ENCODE results near the gene LILRA1.
"Not testable (repeated sequence)": the region's sequence is repeated elsewhere in the genome, so short reads cannot be mapped to it uniquely, and the experiment has no call there.

The LILRA1 gene

DNA sequence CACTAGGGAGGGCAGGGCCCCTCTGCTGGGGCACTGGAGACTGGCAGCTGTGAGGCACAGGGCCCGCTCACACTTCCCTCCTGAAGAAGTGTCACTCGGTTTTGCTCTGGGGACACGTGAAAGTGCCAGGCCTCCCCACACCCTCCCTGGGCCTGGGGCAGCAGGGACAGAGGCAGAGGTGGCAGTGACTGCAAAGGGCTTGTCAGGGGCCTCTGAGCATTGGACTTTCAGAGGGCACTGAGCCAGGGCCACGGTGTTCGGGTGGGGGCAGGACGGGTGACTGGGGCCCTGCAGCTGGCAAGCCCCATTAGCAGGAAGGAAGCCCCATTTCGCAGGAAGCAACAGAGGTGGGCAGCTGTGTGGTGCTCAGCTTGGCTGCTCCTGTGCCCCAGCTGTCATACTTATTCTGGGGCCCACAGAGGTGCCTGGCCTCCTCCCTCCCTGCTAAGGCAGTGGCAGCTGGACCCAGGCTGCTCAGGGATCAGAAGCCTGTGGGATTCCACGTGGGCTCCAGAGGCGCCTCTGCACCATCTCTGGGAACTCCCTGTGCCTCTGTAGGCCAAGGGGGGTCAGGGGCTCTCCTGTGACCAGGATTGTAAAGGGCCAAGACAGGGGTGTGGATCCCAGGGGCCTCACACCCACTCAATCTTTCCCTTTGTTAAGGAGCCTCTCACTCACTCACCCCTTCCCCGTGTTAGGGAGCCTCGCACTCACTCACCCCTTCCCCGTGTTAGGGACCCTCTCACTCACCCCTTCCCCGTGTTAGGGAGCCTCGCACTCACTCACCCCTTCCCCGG lies 31.7 kb downstream of the LILRA1 start:
- DNase-seq (ENCODE audit: low spot score): not testable (repeated sequence)

DNA sequence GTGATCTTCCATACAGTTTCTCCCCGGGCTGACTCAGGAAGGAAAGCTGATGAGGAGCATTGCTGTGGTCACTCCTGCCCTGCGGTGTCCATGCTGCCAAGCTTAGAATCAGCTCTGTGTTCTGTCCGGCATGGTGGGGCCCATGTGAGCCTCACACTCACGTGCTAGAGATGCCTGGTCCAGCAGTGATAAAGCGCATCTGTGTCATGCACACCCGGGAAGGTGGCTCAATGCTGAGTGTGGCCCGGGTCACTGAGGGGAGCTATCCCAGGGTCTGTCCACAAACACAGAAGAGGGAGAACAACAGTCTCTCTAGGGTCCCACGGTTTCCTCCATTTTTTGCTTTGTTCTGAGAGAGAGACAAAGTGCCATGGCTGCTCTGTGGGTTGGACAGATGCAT lies 33.3 kb downstream of the LILRA1 start:
- no peak for DNase-seq (ENCODE audit: low spot score)

DNA sequence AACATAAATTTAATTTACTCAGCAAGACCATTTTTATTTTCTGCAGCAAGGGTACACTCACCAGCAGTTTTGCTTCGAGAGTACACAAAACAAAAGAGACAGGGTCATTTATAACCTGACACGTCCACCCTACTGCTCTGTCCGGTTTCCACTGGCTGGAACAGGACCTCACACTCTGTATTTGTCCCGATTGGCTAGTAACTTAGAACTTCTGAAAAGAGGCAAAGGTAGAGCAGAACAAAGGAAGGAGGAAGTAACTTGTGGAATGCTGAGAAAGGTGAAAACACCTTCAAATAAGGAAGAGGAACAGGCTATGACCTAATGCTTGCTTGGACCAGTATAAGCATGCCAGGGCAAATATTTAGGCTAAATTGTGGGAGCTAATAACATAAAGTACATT lies 34.5 kb downstream of the LILRA1 start:
- not testable (repeated sequence) for DNase-seq (ENCODE audit: low spot score)

DNA sequence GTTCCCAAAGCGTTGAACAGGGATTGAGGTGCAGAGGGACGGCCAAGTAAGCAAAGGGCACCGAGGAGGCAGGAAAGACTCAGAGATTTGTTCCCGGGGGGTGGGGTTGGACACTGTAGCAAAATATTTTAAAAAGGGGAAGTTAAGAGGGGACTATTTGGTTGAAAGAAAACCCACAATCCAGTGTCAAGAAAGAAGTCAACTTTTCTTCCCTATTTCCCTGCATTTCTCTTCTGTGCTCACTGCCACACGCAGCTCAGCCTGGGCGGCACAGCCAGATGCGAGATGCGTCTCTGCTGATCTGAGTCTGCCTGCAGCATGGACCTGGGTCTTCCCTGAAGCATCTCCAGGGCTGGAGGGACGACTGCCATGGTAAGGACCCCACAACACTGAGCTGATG lies 36.8 kb downstream of the LILRA1 start, which contains the start of gene LILRB1:
Gene LILRB1, plus strand, starts transcription at position 223 of the 400 bp plus-strand sequence. CDS start 590 bp downstream, outside the sequence.
- not testable (repeated sequence) for DNase-seq (ENCODE audit: low spot score)

DNA sequence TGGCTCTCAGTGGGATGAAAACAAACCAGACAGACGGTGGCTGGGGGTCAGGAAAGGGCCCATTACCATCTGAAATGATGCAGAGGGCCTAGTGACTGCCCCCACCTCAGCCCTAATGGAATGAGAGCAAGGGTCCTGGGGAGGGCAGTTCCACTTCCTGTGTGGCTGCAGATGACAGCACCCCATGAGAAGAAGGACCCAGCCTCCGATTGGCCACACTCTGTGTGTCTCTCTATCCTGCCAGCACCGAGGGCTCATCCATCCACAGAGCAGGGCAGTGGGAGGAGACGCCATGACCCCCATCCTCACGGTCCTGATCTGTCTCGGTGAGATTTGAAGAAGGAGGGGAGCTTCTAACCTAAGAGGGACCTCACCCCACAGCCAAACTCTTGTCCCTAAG lies 37.4 kb downstream of the LILRA1 start:
- no peak for DNase-seq (ENCODE audit: low spot score)

DNA sequence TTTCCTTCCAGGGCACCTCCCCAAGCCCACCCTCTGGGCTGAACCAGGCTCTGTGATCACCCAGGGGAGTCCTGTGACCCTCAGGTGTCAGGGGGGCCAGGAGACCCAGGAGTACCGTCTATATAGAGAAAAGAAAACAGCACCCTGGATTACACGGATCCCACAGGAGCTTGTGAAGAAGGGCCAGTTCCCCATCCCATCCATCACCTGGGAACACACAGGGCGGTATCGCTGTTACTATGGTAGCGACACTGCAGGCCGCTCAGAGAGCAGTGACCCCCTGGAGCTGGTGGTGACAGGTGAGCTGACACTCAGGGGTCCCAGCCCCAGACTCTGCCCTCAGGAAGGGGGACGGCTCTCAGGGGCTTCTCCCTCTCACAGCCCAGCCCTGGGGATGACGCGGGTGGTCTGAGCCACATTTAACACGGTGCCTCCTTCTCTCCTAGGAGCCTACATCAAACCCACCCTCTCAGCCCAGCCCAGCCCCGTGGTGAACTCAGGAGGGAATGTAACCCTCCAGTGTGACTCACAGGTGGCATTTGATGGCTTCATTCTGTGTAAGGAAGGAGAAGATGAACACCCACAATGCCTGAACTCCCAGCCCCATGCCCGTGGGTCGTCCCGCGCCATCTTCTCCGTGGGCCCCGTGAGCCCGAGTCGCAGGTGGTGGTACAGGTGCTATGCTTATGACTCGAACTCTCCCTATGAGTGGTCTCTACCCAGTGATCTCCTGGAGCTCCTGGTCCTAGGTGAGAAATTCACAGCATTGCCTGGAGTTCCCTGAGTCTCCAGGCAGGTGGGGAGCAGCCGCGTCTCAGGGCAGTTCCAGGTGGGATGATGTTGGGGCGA lies 38.3 kb downstream of the LILRA1 start:
- DNase-seq (ENCODE audit: low spot score): not testable (repeated sequence)

DNA sequence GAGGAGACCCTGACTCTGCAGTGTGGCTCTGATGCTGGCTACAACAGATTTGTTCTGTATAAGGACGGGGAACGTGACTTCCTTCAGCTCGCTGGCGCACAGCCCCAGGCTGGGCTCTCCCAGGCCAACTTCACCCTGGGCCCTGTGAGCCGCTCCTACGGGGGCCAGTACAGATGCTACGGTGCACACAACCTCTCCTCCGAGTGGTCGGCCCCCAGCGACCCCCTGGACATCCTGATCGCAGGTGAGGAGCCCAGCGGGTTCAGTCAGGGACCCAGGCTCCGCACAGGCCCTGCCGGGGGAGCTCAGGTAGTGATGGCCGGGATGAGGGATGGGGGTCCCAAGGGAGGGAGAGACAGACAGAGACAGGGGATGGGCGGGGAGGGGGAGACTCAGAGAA lies 39.1 kb downstream of the LILRA1 start:
- not testable (repeated sequence) for DNase-seq (ENCODE audit: low spot score)

DNA sequence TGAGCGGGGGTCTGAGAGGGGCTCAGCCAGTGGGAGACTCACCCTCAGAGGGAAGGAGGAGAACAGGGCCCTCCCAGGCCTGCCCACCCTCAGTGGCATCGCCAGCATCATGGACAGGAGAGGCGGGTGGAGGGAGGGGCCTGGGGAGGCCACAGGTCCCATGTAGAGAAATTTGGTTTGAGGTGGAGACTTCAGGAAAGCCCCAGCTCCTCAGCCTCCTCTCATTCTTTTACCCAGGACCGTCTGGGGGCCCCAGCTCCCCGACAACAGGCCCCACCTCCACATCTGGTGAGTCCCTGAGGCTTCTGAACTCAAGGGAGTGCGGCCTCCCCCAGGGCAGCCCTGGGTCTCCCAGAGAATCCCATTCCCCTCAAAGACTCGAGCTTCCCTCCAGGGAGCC lies 40.0 kb downstream of the LILRA1 start:
- DNase-seq (ENCODE audit: low spot score): no peak

DNA sequence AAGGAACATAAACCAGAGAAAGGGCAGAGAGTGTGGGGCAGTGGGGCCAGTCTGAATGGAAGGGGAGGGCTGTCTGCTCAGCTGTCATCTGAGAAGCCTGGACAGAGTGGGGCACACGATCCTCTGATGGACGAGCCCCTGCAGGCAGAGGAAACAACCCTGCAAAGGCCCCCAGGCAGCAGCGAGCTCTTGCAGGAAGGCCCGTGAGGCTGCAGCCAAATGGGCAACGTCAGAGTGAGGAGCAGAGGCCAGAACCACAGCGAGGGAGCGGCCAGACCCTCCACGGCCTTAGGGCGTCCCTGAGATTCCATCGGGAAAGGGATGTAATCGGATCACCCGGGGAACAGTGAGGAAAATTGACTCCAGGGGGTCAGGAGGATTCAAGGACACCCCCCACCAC lies 42.6 kb downstream of the LILRA1 start:
- not testable (repeated sequence) for DNase-seq (ENCODE audit: low spot score)

DNA sequence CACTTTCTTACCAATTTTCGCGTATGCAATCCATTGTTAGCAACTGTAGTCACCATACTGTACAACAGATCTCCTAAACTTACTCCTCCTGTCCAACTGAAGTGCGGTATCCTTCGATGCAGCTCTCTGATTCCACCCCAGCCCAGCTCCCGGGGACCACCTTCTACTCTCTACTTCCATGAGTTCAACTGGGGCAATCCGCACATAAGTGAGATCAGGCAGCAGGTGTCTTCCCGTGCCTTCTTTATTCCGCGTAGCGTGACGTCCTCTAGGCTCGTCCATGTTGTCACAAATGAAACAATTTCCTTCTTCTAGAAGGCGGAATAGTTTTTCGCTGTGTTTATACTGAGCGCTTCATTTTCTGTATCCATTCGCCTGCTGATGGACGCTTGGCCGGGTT lies 45.3 kb downstream of the LILRA1 start:
- DNase-seq (ENCODE audit: low spot score): no peak

DNA sequence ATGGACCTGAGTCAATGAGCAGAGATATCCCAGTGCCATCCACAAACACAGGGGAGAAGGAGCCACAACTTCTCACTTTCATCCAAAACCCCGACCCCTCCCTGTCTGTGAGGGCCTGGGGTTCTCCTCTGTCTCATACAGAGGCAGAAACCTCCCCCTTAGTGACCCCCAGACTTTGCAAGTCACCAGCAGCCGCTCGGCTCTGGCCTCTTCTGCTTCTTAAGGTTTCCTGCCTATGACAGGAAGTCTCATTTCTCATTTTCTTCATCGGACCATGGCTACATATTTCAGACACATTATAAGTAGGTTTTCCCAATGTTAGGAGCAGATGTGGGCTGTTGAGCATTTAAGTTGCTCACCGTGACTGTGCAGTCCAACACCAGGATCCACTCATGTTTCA lies 49.5 kb downstream of the LILRA1 start:
- not testable (repeated sequence) for DNase-seq (ENCODE audit: low spot score)

DNA sequence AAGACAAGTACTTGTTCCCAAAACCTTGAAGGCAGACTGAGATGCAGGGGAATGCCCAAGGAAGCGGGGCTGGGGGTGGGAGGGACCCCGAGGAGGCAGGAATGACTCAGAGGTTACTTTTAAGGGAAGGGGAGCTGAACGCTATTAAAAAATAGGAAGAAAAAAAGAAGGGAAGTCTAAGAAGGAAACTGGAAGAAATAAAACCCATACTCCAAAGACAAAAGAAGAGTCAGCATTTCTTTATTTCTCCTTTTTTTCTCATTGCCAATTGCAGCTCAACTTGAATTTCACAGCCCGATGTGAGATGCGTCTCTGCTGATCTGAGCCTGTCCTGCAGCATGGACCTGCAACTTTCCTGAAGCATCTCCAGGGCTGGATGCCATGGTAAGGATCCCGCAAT lies 50.2 kb downstream of the LILRA1 start:
- DNase-seq (ENCODE audit: low spot score): not testable (repeated sequence)

DNA sequence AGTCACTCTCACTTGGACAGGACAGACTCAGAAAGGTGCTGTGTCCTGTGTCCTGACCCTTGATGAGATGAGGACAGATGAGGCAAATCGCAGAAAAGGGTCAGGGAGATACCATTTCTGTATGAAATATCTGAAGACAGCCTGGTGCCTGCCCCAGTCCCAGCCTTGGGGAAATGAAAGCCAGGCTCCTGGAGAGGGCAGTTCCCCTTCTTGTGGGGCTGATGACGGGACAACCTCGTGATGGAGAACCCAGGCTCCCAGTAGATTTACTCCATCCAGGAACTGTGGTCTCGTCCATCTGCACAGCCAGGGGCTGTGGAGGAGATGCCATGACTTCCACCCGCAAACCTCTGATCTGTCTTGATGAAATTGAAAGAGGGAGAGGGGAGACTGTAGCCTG lies 50.6 kb downstream of the LILRA1 start:
- DNase-seq (ENCODE audit: low spot score): no peak

DNA sequence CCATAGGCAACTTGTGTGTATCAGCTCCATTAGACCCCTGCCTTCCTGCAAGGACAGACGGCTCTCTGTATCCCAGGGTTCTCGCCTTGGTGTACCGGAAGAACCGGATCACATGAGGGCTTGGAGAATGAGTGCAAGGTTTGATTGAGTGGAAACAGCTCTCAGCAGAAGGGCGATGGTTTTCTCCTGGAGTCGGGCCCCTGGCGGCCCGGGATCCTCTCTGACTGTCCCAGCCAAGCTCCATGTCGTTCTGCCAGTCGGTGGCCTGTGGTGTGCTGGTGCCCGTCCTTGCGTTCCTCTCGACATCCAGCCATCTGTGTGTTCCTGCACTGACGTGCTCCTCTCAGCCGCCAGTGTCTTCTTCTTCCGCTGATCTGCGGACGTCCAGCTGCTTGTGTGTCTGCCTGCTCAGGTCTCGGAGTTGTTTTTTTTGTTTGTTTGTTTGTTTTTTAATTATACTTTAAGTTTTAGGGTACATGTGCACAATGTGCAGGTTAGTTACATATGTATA lies 53.0 kb downstream of the LILRA1 start:
- DNase-seq (ENCODE audit: low spot score): no peak

DNA sequence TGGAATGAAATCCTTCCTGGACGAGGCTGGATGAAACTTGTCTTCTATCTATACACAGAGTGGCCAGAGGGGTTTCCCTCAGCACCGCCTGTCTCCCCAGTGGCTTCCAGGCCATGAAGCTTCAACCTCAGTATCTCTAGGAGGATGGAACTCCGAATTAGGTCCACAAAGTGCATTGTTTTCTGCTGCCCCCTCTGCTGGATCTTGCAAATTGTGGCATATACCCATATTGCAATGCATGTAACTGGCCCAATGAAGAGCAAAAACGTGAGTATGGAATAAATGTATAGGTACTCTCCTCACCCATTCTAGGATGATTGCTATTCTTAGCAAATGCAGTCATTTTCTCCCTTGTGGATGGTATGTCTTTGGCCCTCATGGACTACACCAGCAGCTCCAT lies 54.7 kb downstream of the LILRA1 start:
- DNase-seq (ENCODE audit: low spot score): no peak

DNA sequence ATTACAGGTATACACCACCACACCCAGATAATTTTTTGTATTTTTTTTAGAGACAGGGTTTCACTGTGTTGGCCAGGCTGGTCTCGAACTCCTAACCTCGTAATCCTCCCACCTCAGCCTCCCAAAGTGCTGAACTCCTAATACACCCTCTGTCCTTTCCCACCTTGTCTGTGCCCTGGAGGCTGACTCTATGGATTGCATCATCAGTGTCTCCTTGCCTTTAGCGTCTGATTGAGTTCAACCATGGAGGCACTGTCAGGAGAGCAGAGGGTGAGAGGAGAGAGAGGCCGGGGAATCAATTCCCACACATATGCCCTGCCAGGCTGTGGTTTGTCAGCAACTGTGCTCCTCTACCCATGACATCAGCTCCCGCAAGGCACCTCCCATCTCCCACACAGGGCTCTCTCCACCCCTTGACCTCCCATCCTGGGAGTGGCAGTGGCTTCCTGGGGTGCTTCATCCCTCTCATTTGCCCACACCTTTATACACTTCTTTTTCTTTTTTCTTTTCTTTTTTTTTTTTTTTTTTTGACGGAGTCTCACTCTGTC lies 56.8 kb downstream of the LILRA1 start:
- DNase-seq (ENCODE audit: low spot score): no peak
